Measurements from ENCODE around the gene MEIKIN.

The MEIKIN gene, protein sequence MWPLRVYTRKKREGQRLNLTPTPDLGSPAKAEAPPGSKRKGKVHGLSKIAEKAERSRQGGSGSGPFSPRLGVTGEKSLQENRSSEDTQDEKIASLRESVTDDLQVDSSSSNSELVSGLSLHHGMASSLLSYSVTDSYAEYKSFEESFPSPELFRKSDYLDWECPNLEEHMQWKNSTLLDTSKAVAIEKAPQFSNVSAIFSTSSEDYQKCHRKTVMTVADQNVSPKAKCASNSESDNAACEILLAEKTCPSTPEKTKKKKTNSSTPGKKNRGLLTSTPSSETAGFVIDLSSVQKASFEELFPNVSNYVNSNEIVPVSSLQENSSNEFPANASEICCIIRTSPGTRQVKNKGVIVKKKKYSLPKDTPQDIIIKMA

DNA sequence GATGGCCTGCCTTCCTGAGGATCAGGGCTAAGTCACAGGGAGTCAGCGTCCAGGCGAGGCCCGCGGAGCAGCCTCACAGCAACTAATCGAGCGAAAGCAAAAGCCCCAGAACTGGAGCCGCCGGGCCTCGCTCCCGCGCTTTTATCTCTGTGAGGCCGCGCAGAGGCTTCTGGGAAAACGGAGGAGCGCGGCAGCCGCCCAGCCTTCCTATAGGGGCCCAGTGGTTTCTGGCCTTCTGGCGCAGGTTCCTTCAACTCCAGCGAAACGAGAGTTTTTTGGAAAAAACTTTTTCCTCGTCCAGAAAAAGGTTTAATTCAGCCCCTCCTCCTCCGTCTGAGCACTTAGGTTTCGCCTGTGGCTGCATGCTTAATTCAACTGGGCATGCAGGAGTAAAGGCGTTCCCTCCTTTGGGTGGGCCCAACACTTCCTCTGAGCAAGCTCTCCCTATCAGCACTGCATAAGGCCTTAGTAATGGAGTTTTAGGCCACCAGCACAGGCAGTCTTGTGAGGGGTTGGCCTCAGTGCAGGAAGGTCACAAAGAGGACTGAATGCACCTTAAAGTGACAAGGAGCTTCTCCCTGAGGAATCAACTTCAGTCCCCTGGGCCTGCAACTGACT, at the start of gene MEIKIN:
Gene MEIKIN (minus strand): TSS at position 113 of the 618 bp plus-strand sequence. CDS start 158 bp downstream, outside the sequence.
- peak; percentile 14 for DNase-seq (ENCODE audit: low spot score)

DNA sequence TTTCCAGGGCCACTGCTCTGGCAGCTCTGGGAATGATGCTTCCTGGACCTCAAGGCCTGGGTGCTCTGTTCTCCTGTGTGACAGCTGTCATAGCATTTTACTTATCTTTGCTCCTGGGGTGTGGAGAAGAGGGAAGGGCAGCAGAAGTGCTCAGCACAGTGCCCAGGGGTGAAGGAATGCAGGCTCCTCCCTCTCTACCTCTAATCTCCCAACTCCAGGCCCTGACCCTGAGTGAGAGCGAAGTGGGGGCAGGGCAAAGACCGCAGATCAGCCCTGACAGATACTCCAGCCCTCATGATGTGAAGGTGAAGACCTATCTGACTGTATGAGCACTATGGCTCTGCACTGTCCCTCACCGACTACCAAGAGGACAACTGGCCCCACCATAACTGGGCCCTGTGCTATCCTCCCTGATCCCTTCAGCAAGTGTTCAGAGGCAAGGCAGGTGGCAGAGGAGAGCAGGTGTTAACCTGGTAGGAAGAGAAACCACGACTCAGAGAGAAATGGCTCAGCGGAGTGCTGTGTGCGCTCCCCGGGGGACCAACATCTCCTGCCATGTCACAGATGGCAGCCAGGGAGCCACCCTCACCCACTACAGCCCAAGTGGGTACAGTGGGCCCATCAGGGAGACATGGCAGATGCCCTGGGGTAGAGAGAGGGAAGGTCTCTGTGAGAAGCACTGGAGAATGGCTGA, 49.2 kb upstream of the MEIKIN start:
- no peak for DNase-seq (ENCODE audit: low spot score)

DNA sequence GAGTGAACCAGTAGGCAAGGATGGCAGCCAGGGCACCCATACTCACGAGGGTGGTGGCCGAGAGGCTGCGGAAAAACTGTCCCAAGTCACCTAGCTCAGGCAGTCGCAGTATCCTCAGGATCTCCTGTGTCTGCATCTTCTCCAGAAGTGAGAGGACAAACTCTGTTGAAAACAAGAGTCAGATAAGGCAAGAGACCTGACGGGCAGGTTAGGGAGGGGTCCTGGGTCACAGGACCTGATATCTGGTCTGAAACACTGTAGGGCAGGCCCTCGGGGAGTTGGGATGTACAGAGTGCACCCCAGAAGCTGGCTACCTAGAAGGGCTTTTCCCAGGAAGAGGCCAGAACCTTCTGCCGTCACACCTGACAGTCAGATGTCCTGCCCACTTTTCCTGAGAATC, 48.6 kb upstream of the MEIKIN start:
- no peak for DNase-seq (ENCODE audit: low spot score)

DNA sequence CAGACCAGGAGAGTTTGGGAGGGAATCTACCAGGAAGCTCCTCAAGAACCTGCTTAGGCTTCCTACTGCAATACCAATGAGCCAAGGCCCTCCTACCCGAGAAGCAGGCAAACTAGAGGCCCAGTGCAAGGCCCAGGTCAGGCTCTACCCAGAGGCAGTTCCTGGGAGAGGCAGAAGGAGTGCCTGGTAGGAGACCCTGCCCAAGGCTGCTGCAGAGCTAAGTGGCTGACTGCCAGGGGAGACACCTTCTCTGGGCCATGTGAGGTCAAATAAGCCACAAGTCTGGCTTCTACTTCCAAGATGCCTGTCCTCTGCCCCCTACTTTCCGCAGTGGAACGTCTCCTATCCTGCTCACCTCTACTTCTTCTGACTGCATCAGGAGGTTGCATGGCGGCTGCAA, 48.2 kb upstream of the MEIKIN start:
- no peak for DNase-seq (ENCODE audit: low spot score)

DNA sequence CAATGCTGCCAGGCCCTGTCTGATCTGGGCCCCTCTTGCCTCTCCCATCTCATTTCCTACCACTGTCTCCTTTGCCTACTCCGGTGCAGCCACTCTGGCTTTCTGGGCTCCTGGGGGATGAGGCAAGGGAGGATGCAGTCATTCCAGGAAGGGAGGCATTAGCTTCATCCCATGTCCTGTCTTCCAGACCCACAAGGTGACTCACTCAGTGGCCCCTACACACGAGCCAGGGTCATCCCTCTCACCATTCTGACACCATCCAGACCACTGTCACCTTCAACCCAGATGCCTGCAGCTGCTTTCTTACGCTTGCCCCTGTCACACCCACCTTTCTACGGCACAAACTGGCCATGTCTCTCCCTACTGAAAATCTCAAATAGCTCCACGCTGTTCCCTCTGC, 46.9 kb upstream of the MEIKIN start:
- DNase-seq (ENCODE audit: low spot score): no peak

DNA sequence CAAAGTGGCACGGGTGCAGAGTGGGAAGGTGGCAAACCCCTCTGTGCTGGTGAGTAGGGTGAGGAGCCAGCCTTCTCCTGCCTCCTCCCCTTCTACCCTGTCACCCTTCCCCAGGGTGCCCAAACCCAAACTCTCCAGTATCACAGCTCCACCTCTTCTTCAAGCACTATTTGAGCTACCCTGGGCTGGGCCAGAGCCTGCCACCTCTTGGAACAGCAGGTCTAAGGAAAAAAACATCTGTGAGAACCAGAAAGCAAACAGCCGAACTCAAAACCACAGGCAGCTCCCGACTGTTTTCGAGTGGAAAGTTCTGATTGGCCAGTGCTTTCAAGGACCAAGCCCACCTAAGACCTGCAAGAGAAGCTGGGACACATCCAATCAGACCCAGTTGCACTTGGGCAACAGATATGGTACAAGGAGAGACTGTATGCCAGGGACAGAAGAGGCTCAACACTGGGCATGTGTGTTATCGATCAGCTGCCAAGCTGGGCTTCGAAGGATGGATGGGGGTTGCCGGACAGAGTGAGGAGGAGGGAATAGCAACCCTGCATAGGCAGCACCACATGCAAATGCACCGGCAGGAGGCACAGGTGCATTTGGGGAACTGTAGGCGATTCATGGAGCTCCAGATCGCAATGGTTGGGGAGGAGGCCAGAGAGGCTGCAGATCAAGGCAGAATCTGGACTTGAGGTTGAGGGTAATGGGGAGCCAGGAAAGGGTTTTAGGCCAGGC, 46.3 kb upstream of the MEIKIN start:
- no peak for DNase-seq (ENCODE audit: low spot score)

DNA sequence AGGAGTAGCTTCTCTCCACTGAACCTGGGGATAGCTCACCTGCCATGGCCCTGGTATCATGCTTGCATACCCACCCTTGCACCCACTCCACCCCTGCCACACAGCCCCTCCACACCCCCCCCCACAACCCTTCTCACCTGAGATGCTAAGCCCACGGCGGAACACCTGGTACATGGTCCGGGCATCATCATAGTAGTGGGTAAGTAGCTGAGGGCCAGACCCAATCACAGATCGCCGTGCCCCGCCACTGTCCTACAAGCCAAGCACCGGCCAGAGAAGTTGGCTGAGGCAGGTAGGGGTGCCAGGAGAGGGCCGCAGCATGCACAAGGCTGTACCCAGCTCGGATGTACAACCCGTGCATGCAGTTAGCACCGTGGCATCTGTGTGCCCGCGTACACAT, 45.3 kb upstream of the MEIKIN start:
- DNase-seq (ENCODE audit: low spot score): no peak

DNA sequence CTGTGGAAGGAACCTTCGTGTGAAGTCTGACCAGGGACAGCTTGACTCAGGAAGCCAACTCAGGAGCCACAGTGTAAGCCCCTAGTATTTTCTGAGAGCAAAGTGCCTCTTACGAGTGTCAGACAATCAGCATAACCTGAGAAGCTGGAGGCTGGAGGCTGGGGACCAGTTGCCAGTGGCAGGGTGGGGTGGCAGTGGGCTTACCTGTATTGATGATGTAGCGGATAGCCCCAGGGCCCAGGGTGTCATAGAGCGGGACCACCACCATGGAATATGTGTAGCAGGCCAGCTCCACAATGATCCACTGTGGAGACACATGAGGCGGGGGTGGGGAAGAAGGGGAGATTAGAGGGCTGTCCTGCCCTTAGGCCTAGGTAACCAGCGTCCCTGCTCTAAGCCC, 43.1 kb upstream of the MEIKIN start:
- no peak for DNase-seq (ENCODE audit: low spot score)

DNA sequence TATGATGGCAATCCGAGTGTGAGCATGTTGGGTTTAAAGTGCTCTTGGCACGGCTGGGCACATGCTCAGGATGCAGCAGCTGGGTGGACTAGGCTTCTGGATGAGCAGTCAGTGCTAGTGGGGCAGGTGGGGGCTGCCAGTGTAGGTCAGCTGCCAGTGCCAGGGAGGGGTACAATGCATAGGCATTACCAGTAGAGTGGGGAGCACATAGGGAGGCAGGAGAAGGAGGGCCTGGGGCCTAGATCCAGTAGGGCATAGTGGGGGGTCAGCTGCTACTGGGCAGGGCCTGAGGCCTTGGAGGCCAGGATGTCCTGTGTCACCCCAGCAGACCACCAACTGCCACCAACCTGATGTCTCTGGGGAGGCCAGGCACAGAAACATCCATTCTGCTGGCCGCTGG, 41.8 kb upstream of the MEIKIN start:
- no peak for DNase-seq (ENCODE audit: low spot score)

DNA sequence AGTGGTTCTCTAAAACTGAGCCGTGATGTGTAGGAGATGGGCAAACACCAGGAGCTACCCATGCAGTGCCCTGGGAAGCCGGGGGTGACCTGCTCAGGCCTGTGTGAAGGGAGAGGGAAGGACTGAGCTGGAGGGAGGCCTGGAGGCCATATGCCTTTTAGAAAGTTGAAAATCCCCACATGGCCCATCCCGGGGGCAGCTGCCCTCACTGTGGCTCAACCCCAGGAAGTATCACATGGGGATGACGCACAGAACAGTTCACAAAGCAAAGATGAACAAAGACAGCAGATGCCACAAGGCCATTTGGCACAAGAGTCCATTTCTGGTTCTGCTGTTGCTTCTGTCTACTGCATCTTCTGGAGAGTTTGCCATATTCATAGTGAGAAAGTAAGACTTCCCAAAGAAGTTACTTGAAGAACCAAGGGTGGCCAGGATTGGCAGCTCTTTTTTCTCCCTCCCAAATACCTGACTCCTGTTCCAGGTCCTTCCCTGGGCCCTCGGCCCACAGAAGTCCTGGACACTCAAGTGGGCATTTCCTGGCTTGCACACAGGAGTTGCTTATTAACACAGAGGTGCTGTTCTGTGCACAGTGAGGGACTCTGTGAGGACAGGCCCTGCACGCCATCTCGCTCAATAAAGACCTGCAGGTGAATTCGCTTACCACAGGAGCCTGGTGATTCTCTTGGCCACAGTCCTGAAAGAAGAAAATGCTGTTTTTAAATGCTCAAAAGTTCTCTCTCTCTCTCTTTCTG, 40.9 kb upstream of the MEIKIN start:
- DNase-seq (ENCODE audit: low spot score): no peak

DNA sequence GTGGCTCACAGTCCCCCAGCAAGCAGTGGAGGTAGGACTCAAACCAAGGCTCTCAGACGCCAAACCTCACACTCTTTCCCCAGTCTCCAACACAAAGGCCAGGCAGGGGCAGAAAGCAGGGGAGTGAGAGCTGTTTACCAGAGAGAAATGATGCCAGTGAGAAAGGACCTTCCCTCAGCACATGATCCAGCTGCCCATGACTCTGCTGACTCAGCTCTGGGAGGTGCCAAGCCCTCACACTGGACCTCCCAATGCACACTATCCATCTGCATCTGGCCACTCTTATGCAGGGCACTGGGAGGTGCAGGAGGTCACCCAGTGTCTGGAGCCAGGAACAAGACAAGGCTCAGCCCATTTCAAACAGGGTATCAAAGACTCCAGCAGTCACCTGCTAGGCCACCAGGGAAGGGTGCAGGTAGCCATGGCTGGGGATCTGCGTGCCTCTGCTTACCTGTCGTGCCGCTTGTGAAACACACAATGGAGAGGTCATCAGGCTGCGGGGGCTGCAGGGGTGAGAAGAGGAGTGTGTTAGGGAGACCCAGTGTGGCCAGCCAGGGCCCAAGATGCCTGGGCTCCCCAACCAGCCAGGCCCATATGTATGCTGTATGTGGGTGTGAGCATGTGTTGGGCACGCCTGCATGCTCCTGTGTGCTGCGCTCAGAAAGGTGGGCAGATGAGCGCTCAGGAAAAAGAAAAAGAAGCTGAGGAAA, 39.6 kb upstream of the MEIKIN start:
- DNase-seq (ENCODE audit: low spot score): no peak

DNA sequence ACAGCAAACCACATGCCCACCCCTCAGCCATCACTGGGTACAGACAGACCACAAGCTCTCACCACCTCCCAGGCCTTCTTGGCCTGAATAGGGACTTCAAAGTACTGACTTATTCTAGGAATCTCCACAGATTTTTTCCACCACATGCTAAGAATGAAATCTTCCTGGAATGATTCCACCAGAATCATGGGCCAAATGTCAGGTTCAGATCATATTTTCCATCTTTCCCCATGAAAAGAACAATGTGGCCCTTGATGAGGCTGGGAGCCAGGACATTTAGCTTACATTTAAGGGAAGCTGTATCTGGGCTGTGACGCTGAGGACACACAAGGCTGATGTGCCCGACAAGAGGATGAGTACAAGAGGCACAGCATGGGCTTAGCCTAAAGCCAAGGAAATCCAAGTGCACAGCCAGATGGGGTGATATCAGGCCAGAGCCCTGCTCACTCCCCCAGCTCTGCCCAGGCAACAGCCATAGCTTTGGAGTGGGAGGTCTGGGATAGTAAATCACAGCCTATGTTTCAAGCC, 37.8 kb upstream of the MEIKIN start:
- no peak for DNase-seq (ENCODE audit: low spot score)

DNA sequence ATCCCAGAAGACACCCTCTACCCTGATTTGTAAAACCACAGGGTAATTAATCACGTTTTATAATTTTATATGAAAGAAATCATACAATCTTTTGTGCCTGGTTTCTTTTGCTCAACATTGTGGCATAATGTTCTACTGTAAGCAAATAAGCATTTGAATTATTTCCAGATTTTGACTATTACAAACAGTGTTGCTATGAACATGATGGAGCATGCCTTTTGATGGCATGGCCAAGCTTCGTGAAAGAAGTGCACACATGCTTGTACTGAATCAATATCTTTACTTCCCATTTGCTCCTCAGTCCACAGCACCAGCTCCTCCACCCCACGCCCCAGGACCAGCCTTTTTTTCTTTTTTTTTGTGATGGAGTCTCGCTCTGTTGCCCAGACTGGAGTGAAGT, 36.1 kb upstream of the MEIKIN start:
- no peak for DNase-seq (ENCODE audit: low spot score)

DNA sequence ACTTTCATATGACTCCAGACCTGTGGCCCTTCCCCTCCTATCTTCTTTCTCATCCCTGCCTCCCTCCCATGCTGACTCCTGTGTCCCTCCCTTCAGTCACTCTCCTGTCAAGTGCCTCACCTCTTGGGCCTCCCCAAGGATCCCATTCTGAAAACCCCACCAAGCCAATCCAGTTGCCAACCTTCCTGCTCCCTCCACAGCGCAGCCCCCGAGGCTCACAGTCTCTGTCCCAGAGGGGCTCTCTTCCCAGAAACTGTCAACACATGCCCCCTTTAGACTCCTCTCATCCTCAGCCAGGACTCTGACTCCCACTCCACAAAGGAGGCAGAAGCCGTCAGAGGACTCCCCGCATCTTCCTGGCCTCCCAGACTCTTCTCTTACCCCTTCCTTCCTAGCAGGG, 35.2 kb upstream of the MEIKIN start:
- no peak for DNase-seq (ENCODE audit: low spot score)

DNA sequence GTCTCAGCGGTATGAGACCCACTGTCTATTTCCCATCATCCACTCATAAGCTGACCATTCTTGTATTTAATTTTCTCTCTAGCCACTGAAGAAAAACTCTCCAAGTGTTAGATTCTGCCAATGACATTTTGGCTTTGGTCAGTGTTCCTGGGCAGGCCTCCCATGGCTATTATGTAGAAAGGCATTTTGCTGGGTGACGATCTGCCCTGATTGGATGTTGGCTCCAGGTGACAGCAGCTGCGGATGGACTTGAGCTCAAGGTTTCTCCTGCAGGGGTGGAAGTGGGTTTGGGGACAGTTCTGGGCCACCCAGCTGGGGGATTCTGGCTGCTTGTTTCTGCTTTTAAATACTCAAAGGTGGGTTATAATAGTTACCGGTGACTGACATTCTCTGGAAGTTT, 34.4 kb upstream of the MEIKIN start:
- no peak for DNase-seq (ENCODE audit: low spot score)

DNA sequence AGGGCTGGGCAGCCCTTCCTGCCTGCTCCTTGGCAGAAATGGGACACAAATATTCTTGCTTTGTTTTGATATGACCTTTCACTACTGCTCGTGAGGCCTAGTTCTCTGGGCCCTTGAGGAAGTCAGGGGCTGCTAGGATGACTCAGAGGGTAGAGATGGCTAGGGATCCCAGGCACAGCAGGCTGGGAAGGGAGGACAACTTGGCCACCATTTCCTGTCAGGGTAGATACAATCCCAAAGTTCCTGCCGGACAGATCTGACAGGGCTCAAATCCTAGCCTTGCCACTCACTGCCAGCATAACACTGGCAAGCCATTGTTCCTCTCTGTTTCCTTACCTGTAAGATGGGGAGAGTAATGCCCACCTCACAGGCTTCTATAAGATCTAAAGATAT, 31.7 kb upstream of the MEIKIN start:
- no peak for DNase-seq (ENCODE audit: low spot score)

DNA sequence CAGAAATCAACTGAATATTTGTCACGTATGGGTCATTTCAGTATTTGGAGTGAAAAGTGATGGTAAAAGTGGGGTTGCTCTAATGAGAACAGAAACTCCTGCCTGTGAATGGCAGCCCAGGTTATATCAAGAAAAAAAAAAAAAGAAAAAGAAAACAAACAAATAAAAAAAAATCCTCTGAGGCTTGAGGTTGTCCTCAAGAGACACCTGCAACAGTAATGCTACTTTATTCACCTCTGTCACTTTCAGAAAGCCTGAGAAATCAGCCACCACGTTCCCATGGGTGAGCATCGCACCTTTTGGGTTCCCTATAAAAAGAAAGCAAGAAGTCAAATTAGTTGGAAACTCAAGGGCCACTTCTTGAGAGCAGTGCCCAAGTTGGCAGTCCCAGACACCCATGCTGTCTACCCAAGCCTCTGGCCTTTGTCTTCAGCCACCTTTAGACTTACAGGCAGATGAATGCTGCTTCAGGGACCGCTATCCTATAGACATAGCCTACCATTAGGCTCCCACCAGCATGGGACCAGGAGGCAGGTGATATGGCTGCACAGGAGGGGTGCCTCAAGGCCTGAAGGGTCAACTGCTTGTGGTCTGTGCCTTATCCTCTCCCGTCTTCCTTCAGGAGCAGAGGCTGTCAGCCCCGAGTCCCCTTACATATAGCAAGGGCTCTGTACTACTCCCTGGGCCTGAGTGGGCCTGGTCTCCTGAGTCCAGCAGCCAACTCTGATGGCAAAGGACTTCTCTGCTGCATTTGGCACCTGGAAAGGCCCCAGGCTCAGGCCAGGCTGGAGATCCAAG, 31.1 kb upstream of the MEIKIN start:
- DNase-seq (ENCODE audit: low spot score): no peak

DNA sequence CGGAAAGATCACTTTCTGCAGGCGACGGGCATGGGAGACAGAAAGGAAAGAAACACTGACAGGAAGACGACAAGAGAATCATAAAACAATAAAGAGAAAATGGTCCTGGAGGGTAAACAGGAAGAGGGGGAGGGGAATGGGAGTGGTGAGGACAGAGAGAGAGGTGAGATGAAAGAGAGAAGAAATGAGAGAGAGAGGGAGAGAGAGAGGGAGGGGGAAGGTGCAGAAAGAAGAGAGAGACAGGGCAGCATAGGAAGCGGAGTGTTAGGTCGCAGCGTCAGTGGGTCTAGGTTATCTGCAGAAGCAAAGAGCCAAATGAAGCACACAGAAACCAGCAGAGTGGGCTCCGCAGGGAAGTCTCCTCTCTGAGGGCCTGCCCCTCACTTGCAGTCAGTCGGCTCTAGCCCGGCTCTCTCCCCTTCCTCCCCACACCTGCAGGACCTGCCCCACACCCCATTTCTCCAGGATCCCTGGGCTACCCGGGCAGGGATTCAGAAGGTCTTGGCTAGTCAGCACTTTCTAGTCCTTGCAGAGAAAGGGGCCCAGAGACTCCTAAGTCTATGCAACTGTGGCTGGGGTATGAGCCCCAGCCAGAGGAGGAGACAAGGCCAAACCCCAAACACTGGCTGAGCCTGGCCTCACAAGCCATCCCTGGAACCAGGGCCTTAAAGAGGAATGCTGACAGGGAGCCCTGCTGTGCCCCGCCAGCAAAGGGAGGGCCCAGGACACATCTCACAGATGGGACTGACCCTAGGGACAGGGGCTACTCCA, 29.7 kb upstream of the MEIKIN start:
- no peak for DNase-seq (ENCODE audit: low spot score)

DNA sequence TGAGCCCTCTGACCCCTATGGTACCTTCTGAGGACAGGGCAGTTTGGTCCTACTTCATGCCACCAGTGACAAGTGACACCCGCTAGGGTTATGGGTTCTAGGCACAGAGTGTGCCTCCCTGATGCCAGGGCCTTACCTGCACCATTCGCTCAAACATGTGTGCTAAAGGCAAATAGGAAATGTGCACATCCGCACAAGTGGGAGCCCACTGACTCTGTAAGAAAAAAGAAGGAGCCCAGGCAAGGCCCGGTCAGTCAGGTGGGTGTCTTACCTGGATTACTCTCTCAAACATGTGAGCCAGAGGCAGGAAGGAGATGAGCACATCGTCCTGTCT, 29.1 kb upstream of the MEIKIN start:
- DNase-seq (ENCODE audit: low spot score): no peak

DNA sequence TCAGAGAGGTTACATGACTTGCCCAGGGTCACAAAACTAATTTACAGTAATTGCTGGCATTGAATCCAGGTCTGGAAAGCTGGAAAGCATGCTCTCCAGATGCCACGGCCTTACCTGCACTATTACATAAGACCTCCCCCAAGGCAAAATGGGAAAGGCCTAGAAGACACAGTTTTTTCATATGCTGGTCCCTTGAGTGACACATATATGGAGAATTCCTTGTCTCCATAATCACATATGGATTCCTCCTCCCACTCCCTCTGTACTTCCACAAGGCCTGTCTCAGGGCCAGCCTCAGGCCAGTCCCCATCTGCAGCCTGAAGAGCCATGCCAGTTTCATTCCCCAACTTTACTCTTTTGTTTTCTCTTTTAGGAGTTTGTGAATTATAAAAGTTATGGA, 28.6 kb upstream of the MEIKIN start:
- DNase-seq (ENCODE audit: low spot score): no peak
